ENCODE data around the gene CITED1. TPM values are rescaled to one million over a fixed set of nuclear protein-coding genes. Genes with fewer than 3 reads are reported as not detected.
"Not testable (repeated sequence)": the region's sequence is repeated elsewhere in the genome, so short reads cannot be mapped to it uniquely, and the experiment has no call there.

The CITED1 gene
- total and polyA plus RNA-seq, 9 donors: 0.77 to 11.6 (median 1.2) TPM; not detected in 2

- Histone ChIP-seq H3K4me3 (no peak overlapping the region), H3K27me3 (no peaks in the 10 kb centered on the region), H3K4me1 (ENCODE audit: insufficient read depth) (no peaks in the 10 kb centered on the region), H3K36me3 (no peaks in the 10 kb centered on the region), H3K27ac (no peak overlapping the region), H3K9me3 (no peaks in the 10 kb centered on the region)
- intact Hi-C loops (cut with DNase I): no loop called here
- TF ChIP-seq CTCF (IDR thresholded peaks at IDR 0.05): no peak
- no peak for TF ChIP-seq POLR2A (IDR thresholded peaks at IDR 0.05)
- TF ChIP-seq EP300 (IDR thresholded peaks at IDR 0.05): no peak
- 71 to 81% (median 76%) methylated on average over 3 of the region's 3 CpGs for WGBS, 3 donors
- no peak for DNase-seq
Measured at GRCh38 chrX:72330131-72330530, 24.4 kb upstream of the CITED1 start.

GRCh38 chrX:72326605-72327300 is 21.0 kb upstream of the CITED1 start:
- H3K4me3 ChIP-seq: no peak overlapping the region
- no peaks in the 10 kb centered on the region for H3K9me3 ChIP-seq
- TF ChIP-seq EP300 (IDR thresholded peaks at IDR 0.05) (no peak), CTCF (IDR thresholded peaks at IDR 0.05) (no peak), POLR2A (IDR thresholded peaks at IDR 0.05) (no peak)
- H3K27me3 ChIP-seq: no peaks in the 10 kb centered on the region
- H3K36me3 ChIP-seq: no peaks in the 10 kb centered on the region
- no peak for DNase-seq
- H3K27ac ChIP-seq: no peak overlapping the region
- no peaks in the 10 kb centered on the region for H3K4me1 ChIP-seq (ENCODE audit: insufficient read depth)
- 70 to 77% (median 71%) methylated on average over 8 of the region's 8 CpGs for WGBS, 3 donors
- intact Hi-C loops (cut with DNase I): no loop called here

GRCh38 chrX:72319651-72320050 is 13.9 kb upstream of the CITED1 start:
- intact Hi-C loops (cut with DNase I); H3K9me3 ChIP-seq; H3K27me3 ChIP-seq; H3K4me1 ChIP-seq (ENCODE audit: insufficient read depth); H3K27ac ChIP-seq; H3K4me3 ChIP-seq; H3K36me3 ChIP-seq; DNase-seq: not testable (repeated sequence)
- WGBS, 3 donors: 88 to 94% (median 91%) methylated on average over 8 of the region's 8 CpGs

- H3K27me3 ChIP-seq: no peaks in the 10 kb centered on the region
- no peaks in the 10 kb centered on the region for H3K4me1 ChIP-seq (ENCODE audit: insufficient read depth)
- H3K4me3 ChIP-seq: no peak overlapping the region
- WGBS, 3 donors: 66 to 81% (median 72%) methylated on average over 4 of the region's 4 CpGs
- H3K9me3 ChIP-seq: no peaks in the 10 kb centered on the region
- no peak overlapping the region for H3K27ac ChIP-seq
- no peak for DNase-seq
- no peaks in the 10 kb centered on the region for H3K36me3 ChIP-seq
- TF ChIP-seq EP300 (IDR thresholded peaks at IDR 0.05) (no peak), CTCF (IDR thresholded peaks at IDR 0.05) (no peak), POLR2A (IDR thresholded peaks at IDR 0.05) (no peak)
- intact Hi-C loops (cut with DNase I): no loop called here
Measured at GRCh38 chrX:72317139-72317538, 11.4 kb upstream of the CITED1 start.

GRCh38 chrX:72316408-72317110 is 10.8 kb upstream of the CITED1 start:
- no peak for TF ChIP-seq EP300 (IDR thresholded peaks at IDR 0.05)
- no peak for TF ChIP-seq POLR2A (IDR thresholded peaks at IDR 0.05)
- no peak for TF ChIP-seq CTCF (IDR thresholded peaks at IDR 0.05)
- DNase-seq: peak in 3 of 5 donors; percentile 29 to 55 (median 32)
- Histone ChIP-seq H3K27me3 (no peaks in the 10 kb centered on the region), H3K27ac (no peak overlapping the region), H3K36me3 (no peaks in the 10 kb centered on the region), H3K9me3 (no peaks in the 10 kb centered on the region), H3K4me1 (ENCODE audit: insufficient read depth) (no peaks in the 10 kb centered on the region), H3K4me3 (no peak overlapping the region)
- intact Hi-C loops (cut with DNase I): no loop called here
- WGBS, 3 donors: 13 to 20% (median 15%) methylated on average over 12 of the region's 12 CpGs
